HG03060 (cell line): ENCODE data around the gene LRRC1.

ENCODE experiments used
- ATAC-seq: cut with Tn5 transposase; IDR thresholded peaks from one replicate; pipeline ENCODE4 v1.9.1; 2021; ENCODE audit warnings: low read depth, moderate number of reproducible peaks; ENCODE audit not compliant: unreplicated experiment

LRRC1 gene

DNA sequence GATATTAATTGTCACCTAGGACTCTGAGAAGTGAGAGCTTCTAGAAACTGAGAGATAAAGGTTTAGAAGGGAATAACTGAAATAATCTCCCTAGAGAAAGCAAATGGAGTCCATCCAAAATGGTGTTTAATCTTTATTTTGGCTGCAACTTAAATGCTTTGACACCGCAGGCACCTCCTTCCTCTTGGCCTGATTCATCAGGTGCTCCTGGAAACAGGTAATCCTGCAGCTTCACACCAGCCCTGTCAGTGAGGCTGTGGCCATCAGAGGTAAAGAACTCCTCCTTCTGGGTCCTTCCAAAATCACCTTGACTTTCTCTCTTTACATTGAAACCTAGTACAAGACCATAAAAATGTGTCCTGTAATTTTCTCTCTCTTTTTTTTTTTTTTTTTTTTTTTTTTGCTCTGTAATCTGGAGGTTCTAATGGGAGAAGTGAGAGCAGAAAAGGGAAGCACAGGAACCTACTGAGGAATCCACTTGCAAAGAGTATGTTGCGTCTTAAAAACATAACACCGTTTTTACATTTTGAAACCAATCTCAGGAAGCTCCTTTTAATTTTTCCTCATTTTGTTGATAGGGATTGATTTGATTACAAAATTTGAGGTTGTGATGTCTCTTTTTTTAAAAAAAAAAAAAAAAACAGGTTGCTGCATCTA, 124.2 kb downstream of the LRRC1 start:
- ATAC-seq: no peak

DNA sequence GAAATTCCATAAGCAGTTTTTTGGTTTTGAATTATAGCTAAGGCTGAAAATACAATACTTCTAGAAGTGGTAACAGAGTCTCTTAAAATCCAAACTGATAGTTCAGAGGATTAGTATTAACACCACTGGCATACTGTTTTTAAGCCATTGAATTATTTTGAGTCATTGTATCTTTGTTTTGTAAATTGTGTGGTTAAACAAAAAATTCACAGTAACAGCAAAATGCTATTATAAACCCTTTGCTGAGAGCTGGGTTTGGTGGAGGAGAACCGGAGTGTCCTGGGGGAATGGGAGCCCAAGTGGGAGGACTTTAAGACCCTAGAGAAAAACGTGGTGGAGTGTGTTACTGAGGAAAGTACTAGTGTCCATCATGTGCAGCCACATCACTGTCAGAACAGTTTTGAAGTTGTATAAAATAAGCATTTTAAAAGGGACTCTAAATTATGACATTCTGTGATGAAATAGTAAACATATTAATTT, 125.1 kb downstream of the LRRC1 start:
- no peak for ATAC-seq

DNA sequence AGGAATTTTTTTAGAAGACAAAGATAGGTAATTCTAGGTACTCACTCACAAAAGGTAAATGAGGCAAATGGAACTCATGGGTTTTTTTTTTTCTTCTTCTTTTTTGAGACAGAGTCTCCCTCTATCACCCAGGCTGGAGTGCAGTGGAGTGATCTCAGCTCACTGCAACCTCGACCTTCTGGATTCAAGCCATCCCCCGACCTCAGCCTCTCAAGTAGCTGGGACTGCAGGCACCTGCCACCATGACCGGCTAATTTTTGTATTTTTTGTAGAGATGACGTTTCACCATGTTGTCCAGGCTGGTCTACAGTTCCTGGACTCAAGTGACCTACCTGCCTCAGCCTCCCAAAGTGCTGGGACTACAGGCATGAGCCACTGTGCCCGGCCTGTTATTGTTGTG, 126.1 kb downstream of the LRRC1 start:
- ATAC-seq: no peak

DNA sequence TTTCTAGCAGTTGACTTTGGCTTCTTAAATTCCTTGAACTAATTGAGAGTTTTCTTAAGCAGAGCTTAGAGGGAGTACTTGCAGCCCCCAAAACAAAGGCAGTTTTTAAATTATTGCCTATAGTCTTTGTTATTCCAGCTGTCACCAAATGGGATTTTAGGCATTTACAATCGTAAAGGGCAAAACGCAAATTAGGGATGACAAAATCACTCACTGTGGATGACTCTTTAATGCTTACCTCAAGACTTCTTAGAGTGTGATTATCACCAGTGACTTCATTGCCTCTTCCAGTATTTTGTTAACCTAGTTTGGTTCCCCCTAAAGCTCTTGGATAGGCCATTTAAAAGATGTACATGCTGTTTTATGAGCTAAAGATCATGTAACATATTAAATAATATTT, 126.8 kb downstream of the LRRC1 start:
- ATAC-seq: no peak

DNA sequence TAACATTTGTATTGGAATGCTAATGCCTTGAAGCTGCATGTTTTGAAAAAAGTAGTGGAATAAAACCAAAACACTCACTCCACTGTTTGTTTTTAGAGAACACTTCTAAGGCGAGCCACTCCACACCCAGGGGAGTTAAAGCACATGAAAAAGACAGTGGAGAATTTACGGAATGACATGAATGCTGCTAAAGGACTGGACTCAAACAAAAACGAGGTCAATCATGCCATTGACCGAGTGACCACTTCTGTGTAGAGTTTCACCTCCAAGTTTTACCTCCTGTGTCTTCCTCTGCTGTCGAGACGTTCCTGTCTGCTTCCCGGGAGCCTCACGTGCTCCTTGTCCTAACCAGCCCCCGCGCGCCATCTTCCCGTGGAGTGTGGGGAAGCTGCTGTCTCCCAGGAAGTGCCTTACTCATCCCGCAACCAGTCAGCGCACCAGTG, 127.8 kb downstream of the LRRC1 start:
- ATAC-seq: no peak

DNA sequence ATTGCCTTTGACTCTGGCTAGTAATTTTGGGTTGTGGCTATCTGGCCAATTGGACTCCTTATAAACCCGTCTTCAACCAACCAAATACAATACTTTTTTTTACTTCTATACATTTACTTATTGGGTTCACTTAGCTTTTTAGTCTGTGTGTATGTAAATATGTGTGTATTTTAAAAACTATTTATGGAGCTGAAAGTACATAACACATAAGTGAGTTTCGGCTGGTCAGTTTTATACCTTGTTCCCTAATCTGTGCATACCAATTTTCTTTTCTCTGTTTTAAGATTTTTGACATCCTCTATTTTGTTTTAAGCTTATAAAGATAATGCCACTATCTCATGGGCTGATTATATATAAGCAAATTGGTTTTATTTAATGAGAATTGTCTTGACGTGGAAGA, 129.5 kb downstream of the LRRC1 start:
- no peak for ATAC-seq

DNA sequence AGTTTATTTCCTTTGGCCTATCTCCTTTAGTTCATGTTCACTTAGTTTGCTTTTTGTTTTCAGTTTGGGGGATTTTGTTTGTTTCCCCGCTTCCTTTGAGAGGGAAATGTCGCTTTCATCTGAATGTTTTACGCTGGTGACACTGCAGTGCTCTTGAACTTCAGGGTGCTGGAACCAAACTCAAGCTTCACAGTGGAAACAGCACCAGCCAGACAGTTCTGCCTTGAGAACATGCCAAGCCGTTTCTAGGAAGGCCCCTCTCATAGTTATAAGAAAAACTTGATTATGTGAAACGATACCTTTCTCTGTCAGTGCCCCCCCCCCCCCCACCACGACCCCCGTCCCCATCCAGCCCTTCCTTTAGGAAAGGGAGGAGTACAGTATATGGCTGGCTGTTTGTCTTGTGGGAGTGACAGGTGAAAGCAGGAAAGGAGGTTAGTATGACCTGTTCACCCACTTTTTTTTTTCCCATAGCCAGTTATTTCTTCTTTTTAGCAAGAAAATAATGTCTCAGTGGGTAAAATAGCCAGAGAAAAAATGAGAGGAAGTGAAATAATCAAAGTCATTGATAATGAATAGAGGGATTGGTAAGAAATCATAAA, 130.1 kb downstream of the LRRC1 start:
- no peak for ATAC-seq

DNA sequence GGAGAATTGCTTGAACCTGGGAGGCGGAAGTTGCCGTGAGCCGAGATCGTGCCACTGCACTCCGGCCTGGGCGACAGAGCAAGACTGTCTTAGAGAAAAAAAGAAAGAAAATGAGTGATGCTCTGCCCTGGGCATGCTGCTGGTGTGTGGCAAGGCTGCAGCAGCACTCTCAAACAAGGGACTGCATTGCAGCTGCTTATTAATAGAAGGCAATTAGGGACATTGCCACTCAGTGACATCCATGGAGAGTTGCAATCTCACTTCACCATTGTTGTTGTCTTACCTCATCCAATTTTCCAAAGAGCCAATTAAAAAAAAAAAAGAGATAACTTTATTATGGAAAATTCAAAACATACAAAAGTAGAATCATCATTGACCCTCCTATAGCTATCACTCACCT, 131.1 kb downstream of the LRRC1 start:
- ATAC-seq: no peak

DNA sequence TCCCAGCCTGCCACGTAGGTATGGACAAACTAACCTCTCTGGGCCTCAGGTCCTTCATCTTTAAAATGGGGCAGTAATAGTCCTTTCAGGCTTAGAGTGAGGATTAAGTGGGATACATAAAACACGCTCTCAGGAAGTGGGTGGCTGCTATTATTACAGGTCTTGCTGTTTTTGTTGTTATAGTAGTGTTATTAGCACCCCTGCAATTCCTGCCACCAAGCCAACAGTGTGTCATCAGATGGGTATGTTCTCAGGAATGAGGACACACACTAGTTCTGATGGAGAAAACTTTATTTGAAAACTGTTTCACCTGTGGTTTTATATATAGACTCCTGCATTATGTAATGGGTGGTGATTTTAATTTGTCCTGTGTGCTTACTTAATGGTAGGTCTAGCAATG, 131.7 kb downstream of the LRRC1 start:
- ATAC-seq: no peak

DNA sequence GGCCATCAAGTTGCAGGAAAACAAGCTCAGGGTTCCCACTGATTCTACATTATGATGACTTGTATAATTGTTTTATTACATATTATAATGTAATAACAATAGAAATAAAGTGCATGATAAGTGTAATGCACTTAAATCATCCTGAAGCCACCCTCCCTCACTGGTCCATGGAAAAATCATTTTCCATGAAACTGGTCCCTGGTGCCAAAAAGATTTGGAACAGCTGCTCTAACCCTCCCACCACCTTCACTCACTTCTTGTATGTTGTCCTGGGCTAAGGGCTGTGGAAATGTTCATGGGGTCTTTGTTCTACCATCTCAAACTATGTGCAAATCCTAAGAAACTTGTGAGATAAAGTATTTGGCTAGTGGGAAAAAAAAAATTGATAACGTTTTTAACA, 133.8 kb downstream of the LRRC1 start:
- ATAC-seq: no peak

DNA sequence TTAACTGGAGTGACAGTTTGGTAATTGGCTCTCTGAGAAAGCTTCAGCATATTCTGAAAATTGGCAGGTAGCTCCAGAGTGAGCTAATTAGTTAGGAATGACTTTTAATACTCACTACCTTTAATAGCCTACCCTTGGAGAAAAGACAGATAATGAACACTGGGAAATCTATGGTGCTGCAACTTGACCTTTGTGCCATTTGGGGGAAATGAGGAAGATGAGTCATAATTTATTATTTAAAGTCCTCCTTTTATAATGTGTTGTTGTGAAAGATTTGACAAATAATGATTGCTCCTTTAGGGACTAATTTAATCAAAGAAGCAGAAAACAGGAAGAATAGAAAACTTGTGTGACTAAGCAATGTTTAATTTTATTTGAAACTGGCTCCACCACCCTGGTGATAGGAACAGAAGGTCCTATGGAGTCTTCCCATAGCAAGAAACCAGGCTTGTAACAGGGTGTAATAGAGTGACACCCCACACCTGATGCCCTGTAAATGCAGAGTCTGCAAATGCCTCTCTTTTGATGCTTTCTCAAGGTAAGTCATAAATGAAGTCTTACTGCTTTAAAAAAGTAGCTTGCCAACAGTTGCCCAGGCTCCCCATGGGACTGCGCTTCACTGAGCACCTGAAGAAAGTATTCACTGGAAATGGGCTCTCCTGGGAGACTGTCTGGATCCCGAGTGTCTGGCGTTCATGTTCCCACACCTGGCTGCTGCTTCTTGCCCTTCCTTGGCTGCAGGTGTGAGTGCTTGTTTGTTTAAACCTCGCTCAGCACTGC, 134.4 kb downstream of the LRRC1 start:
- ATAC-seq: no peak

DNA sequence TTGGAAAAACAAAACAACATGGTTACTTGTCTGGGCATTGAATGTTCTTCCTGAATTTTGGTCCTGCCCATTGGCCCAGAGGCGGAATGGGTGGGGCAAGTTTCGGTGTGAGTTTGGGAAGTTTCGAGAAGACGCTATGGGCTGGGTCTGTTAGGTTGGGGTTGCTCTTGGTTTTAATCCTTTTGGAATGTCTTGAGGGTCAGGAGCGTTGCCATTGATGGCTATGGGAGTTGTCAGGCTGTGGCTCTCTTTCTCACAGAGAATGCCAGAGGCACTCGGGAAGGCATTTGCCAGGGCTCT, 135.0 kb downstream of the LRRC1 start:
- no peak for ATAC-seq

DNA sequence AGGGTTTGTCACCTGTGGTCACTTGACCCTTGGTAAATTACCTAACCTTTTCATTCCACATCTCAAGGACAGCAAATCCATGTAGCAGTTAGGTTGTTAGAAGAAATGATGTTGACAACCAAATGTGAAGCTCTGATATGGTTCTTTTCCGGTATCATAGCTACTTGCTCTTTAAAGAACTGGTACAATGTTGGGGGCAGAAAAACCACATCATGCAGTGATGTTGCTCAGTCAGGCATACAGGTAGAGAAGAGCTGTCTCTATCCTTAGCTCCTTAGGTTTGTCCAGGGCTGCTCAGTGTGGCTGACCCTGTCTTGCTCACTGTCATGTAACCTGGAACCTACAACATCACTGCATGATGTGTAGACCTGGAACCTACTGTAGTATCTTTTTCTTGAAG, 135.5 kb downstream of the LRRC1 start:
- ATAC-seq: no peak

DNA sequence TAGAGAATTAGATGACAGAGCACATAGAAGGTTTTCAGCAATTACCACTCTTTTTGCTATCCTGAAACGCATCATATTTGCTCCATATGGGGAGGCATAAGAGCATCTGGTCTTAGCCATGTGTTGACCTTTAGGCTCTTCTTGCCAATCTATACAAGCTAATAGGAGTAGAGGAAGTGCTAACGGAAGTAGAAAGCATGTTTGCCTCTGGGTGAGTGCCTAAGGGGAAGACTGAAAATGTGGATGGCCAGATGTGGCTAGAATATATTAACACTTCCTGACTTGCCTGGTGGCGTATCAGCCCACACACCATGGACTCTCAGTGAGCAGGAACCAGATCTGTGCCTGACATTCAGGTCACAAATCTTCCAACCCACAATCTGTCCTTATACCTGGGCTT, 136.3 kb downstream of the LRRC1 start:
- no peak for ATAC-seq

DNA sequence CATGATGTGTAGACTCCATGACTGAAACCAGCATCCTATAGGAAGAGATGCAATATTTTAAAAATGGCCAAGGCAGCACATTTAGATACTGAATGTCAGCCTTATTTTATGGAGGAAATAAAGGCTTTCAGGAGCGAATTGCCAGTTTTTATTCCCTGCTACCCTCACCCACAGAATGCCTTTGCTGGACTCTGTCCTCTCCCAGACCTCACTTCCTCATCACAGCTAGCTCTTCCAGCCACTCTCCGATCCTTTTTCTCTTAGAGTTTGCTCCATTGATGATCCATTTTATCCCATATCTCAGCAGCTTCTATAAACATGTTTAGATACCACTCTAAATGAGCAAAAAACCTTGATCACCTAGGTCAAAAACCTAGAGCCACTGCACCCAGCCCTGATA, 137.7 kb downstream of the LRRC1 start:
- ATAC-seq: no peak

DNA sequence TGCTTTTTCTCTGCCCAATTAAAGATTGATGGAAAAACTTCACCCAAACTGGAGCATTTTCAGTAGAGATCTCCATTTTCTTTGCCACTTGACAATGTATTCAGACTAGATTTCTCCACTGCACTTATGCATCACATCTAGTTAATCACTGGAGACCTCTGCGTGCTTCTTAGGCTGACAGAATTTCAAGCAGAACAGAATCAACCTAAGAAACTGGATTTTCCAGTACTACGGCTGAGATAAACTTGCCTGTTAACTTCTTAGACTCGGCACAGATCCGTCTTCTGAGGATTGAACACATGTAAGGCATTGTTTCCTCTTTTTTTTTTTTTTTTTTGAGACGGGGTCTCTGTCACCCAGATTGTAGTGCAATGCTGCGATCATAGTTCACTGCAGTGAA, 139.2 kb downstream of the LRRC1 start:
- no peak for ATAC-seq

DNA sequence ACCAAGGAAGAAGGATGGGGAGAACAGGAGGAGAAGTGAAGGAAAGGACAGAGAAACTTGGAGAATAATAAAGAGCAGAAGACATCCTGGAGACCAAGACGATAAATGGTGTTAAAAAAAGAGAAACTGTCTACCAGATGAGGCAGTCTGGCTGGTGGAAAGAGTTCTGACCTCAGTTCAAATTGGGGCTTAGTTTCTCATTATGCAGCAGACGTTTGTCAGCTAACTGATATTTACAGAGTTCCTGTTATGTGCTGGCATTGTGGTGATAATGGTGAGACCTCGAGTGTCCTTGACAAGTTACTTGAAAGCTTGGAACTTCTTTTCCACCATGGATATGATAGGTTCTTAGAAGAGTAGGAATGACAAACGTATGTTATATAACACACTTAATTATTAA, 142.7 kb downstream of the LRRC1 start:
- no peak for ATAC-seq

DNA sequence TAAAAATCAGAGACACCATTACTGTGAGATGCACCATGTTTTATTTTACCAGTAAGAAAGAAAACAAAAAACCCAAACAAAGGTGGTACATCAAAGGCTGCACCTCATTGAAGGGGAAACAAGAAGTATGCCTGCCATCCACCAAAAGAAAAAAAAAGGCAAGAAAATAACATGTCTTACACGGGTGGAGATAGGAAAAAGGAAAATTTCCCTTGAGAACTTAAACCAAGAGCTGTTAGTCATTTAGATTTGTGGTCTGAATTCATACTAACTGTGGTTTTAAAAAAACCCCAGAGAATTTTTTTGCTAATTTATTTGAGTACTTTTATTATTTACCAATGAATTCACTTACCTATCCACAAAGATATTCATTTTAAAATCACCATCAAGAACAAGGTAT, 144.0 kb downstream of the LRRC1 start:
- no peak for ATAC-seq

DNA sequence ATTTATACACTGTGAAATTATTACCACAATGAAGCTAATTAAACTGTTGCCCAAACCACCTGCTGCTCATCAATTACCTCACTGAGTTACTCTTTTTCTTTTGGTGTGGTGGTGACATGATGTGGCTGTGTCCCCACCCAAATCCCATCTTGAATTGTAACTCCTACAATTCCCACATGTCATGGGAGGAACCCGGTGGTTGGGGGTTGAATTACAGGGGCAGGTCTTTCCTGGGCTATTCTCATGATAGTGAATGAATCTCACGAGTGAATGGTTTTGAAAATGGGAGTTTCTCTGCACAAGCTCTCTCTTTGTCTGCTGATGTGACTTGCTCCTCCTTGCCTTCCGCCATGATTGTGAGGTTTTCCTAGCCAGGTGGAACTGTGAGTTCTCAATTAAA, 145.0 kb downstream of the LRRC1 start:
- no peak for ATAC-seq

DNA sequence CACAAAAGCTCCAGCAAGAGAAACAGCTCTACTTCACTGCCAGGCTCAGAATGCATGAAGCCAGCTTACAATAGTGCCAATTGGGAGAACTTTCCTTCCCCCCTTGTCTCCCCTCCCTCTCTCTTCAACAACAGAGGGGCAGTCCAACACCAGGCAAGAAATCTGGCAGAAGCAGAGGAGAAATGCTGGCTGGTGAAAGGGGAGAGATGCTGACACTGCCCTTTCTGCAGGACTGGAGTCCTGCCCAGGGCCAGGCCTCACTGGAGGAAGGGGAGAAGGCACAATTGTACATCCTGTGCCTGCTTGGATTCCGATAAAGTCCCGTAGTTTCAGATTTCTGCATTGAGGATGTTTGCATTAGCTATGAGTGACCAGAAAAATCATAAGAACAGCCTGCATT, 148.6 kb downstream of the LRRC1 start:
- no peak for ATAC-seq

DNA sequence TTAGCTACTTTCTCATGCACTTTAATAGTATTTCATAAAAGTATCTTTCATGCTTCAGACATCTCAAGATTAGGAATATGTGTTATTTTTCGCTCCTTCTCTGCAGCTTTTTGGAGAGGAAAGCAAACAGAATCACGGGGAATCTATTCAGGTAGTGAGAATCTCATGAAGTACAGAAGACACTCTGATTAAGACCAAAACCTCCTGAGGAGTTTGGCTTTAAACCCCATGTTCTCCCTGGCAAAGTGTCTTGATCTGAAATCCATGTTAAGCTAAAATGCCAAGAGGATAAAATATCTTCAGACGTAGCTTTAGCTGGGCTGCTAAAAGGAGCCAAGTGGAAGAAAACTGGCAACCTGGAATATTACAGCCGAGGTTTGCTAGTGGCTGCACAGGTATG, 149.3 kb downstream of the LRRC1 start:
- no peak for ATAC-seq

DNA sequence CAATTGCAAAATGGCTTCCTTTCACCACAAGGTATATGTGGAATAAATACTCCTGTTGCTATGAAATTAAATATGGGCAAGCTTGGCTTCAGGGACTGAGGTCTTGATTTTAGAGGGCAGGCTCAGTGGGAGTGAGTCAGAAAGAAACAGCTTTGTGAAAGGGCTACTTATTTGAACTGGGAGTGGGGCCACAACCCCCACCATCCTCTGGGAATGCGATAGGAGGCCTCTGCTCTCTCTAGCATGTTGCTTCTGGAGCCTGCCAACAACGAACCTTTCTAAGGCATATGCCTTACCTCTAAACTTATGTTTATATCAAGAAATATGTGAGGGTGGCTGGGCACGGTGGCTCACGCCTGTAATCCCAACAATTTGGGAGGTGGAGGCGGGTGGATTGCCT, 149.7 kb downstream of the LRRC1 start:
- ATAC-seq: no peak
